T47D (cell line): ENCODE measurements around the gene BMPR1B.
A peak's percentile ranks its signal among the peaks of the same experiment; 100 is the strongest.

Experiments
- DNase-seq, 2 experiments: peaks; one replicate each; pipeline versions ENCODE4 v3.0.0 to v3.0.0-alpha.2; 2011 to 2012; ENCODE audit warnings: low read depth in 1 of 2, low spot score in 1 of 2
- JUND ChIP-seq: IDR thresholded peaks from 2 replicates; pipeline ENCODE4 v1.6.1; 2012; ENCODE audit warnings: low read depth
- in situ Hi-C: cut with HindIII; loops from 2 replicates; pipeline ENCODE4 v1.10.0; 2016; ENCODE audit warnings: low sequenced_read_pairs, low pct_unique_long_range_greater_than_20kb

The BMPR1B gene

DNA sequence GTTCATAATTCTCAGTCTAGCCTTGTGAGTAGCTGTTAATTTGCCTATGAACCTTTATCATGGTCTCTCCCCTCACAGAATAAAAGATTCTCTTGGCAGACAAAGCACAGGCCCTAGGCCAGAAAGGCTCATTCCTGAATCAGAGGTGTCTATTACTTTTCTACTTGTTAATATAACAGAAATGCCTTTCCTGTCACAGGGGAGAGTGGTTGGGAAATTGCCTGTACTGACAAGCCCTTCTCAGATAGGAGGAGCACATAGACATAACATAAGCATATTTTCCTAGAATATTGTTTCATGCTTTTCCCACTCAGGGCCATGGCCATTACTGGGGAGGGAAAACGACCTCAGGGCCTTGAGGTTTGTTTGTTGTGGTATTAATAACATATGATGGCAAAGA, 308.3 kb downstream of the BMPR1B start:
- no peak for TF ChIP-seq JUND
- in situ Hi-C loops: no loop called here
- no peak for DNase-seq

DNA sequence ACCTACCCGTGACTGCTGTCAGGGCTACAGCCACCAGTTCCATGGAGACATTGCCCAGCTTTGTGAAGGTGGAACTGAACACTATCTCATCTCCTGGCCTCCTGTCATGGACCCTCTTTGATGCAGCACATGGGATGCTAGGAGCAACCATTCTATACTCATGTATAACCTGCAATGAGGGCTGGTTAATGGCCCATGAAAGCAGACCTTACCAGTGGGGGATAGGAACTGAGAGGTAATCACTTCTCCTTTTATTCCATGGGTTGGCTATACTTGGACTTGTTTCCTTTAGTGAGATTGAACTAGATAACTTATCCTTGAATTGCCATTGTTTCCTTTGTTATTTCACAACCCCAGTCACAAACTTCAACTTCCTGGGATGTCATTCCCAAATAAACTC, 310.6 kb downstream of the BMPR1B start:
- no peak for TF ChIP-seq JUND
- in situ Hi-C loops: no loop called here
- DNase-seq: no peak

- in situ Hi-C loops: no loop called here
- no peak for TF ChIP-seq JUND
- no peak for DNase-seq
Observed at GRCh38 chr4:95068818-95069478, 311.2 kb downstream of the BMPR1B start.

DNA sequence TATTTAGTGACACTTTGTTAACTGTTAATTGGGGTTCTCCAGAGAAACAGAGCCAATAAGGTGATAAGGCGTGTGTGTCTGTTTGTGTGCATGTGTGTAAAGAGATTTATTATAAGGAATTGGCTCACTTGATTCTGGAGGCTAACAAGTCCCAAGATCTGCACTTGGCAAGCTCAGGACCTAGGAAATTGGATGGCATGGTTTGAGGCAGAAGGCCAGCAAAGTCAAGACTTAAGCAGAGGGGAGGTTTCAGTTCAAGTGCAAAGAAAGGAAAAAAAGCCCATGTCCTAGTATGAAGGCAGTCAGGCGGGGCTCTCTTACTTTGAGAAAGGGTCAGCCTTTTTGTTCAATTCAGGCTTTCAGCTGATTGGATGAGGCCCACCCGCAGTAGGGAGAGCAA, 314.1 kb downstream of the BMPR1B start:
- in situ Hi-C loops: no loop called here
- no peak for DNase-seq
- no peak for TF ChIP-seq JUND

- no peak for TF ChIP-seq JUND
- in situ Hi-C loops: no loop called here
Observed at GRCh38 chr4:95073646-95074045, 315.9 kb downstream of the BMPR1B start.

DNA sequence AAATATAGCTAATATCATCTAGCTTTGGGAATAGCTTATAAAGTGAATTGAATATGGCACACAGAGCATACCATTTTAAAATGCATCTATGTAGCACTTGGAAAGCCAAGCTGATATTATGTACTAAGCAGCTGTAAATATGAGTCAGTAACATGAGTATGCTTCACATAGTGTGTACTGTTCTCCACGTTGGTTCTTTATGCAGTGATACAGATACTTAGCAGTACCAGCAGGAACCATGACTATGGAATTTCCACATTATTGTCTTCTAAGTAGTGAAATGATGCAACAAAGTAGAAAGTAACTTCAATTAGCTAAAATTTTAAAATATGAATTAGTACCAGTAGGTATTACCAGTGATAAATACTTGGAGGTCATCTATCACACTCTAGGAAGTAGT, 320.1 kb downstream of the BMPR1B start:
- no peak for TF ChIP-seq JUND
- in situ Hi-C loops: no loop called here
- no peak for DNase-seq

More at GRCh38 chr4:95073646-95074045, 315.9 kb downstream of the BMPR1B start:
- DNase-seq: no peak

DNA sequence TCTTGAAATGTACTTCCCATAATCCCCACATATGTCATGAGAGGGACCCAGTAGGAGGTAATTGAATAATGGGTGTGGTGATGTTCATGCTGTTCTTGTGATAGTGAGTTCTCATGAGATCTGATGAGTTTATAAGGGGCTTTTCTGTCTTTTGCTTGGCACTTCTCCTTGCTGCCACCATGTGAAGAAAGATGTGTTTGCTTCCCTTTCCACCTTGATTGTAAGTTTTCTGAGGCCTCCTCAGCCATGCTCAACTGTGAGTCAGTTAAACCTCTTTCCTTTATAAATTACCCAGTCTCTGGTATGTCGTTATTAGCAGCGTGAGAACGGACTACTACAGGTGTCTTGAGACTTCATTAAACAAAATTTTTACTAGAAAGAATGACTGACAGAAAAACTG, 323.2 kb downstream of the BMPR1B start:
- DNase-seq: no peak
- TF ChIP-seq JUND: no peak
- in situ Hi-C loops: no loop called here

DNA sequence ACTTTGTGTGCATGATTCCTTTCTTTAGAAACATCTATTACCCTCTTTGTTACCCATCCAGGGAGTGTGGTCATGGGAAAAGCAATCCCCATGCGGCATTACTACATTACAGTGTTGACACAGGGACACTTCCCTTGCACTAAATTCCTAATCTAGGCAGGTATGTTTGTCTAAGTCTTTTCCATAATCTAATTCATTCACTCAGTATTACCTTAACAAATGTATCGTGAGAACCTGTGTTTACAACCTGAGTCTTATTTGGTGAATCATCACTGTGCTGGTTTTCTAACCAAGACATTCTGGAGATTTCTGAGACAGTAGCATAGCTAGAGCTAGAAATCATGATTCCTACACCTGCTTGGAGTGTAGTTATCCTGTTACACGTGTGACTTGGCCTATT, 326.8 kb downstream of the BMPR1B start:
- no peak for TF ChIP-seq JUND
- DNase-seq: peak in 1 of 2 experiments; percentile 77
- in situ Hi-C loops: no loop called here

DNA sequence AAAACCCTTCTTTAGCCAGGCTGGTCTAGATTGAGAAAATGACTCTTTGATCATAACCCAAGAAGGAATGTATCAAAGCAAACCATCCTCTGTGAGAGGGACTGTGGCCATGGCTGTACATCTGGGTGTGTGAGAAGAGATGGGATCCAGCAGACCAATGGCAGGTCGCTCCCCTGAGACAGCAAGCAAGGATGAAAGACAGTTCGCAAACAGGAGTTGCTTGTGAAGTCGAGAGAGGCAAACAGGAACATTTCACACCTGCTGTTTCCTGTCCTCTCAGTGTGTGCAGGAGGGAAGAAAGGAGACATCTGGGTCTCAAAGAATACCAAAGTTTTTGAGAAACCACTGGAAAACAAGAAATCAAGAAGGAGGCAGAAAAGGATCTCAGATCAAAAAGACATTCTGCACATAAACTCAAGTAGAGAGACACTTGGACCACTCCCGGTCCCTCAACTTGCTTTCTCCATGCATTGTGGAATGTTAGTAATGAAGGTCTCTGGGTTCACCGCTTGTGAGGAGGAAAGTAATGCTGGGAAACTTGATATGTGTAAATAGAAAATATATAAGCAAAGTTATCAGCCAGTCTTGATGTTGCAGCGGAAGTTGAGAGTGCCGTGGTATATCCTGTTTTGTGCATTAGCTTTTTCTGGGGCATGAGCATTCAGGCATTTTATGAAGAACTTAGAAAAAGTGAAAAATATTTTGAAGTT, 327.5 kb downstream of the BMPR1B start:
- in situ Hi-C loops: no loop called here
- no peak for TF ChIP-seq JUND

DNA sequence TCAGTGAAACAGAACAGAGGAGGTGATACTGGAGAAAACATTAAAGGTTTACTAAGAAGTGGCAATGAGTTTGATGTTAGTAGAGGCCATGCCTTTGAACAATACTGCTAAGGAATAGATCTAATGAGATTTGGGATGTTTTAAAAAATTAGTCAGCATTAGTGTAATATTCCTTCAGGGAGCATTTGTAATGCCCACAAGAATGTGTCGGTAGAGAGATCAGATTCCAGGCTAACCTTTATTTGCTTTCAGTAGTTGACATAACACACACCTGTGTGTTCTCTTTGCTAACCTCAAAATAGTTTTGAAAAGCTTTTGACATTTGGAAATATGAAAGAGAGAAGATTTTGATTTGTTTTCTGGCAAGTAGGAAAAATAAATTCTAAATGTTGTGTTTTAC, 328.8 kb downstream of the BMPR1B start:
- peak; percentile 67; the same call in 1 of the 2 replicates for TF ChIP-seq JUND
- peak in 1 of 2 experiments; percentile 77 for DNase-seq
- in situ Hi-C loops: no loop called here

More for the DNA sequence above, 327.5 kb downstream of the BMPR1B start:
- no peak for DNase-seq

- TF ChIP-seq JUND: no peak
- DNase-seq: no peak
- in situ Hi-C loops: no loop called here
Observed at GRCh38 chr4:95087657-95088455, 330.1 kb downstream of the BMPR1B start.

DNA sequence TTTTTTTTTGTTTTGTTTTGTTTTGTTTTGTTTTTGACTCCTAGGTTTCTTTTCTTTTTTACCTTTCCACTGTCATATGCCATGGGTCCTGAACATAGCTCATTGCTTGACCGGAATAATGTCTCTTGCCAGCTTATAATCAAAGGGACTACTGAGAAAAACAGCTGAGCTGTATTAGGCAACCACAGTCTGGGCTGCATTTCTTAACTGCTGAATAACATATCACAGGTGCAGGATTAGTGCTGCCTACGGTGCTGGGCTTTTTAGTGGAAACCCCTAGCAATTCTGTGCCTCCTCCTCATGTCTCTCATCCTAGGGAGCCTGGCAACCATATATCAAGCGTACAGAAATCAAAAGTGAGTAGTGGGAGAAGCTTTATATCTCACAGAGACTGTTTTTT, 333.5 kb downstream of the BMPR1B start:
- peak in 1 of 2 experiments; percentile 53 for DNase-seq
- in situ Hi-C loops: no loop called here
- no peak for TF ChIP-seq JUND

- TF ChIP-seq JUND: no peak
- in situ Hi-C loops: no loop called here
- DNase-seq: peak in 1 of 2 experiments; percentile 44
Observed at GRCh38 chr4:95092766-95093165, 335.0 kb downstream of the BMPR1B start.
